ENCODE data around the gene PIH1D1.

- TF ChIP-seq NR3C1 (CRISPR knock-in tag; conservative IDR thresholded peaks at IDR 0.05; ENCODE audit: low read depth) (no peak), E2F4 (CRISPR knock-in tag; IDR thresholded peaks at IDR 0.05; ENCODE audit: borderline replicate concordance, low read depth) (no peak), ZSCAN18 (CRISPR knock-in tag; IDR thresholded peaks at IDR 0.05) (no peak)
- TF ChIP-seq, protein P1, sequence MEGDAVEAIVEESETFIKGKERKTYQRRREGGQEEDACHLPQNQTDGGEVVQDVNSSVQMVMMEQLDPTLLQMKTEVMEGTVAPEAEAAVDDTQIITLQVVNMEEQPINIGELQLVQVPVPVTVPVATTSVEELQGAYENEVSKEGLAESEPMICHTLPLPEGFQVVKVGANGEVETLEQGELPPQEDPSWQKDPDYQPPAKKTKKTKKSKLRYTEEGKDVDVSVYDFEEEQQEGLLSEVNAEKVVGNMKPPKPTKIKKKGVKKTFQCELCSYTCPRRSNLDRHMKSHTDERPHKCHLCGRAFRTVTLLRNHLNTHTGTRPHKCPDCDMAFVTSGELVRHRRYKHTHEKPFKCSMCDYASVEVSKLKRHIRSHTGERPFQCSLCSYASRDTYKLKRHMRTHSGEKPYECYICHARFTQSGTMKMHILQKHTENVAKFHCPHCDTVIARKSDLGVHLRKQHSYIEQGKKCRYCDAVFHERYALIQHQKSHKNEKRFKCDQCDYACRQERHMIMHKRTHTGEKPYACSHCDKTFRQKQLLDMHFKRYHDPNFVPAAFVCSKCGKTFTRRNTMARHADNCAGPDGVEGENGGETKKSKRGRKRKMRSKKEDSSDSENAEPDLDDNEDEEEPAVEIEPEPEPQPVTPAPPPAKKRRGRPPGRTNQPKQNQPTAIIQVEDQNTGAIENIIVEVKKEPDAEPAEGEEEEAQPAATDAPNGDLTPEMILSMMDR (IDR thresholded peaks at IDR 0.05), result no peak
- TF ChIP-seq, protein P2, sequence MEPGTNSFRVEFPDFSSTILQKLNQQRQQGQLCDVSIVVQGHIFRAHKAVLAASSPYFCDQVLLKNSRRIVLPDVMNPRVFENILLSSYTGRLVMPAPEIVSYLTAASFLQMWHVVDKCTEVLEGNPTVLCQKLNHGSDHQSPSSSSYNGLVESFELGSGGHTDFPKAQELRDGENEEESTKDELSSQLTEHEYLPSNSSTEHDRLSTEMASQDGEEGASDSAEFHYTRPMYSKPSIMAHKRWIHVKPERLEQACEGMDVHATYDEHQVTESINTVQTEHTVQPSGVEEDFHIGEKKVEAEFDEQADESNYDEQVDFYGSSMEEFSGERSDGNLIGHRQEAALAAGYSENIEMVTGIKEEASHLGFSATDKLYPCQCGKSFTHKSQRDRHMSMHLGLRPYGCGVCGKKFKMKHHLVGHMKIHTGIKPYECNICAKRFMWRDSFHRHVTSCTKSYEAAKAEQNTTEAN (CRISPR knock-in tag; IDR thresholded peaks at IDR 0.05), result no peak
These were observed 21.3 kb upstream of the PIH1D1 start for GRCh38 chr19:49472936-49473335.
